Measurements from ENCODE around the gene MYH8. TPM values are rescaled to one million over a fixed set of nuclear protein-coding genes. Genes with fewer than 3 reads are reported as not detected.

Gene MYH8
- under 1 TPM in 6 of 7 donors, not detected in 1; 0.11 to 0.54 (median 0.22) TPM for total RNA-seq
- polyA plus RNA-seq: under 1 TPM; 0.02 to 0.35 (median 0.11) TPM
- long read RNA-seq, donor 1: 0 reads
- long read RNA-seq, donor 2: 0 reads

GRCh38 chr17:10421900-10422542 lies at the start of gene MYH8:
TSS of gene MYH8 (minus strand) at chr17:10421950. CDS start at chr17:10420227, 1,723 bp downstream.
- no peaks in the 10 kb centered on the region for H3K36me3 ChIP-seq
- H3K4me1 ChIP-seq: no peaks in the 10 kb centered on the region
- H3K9me3 ChIP-seq: no peaks in the 10 kb centered on the region

DNA sequence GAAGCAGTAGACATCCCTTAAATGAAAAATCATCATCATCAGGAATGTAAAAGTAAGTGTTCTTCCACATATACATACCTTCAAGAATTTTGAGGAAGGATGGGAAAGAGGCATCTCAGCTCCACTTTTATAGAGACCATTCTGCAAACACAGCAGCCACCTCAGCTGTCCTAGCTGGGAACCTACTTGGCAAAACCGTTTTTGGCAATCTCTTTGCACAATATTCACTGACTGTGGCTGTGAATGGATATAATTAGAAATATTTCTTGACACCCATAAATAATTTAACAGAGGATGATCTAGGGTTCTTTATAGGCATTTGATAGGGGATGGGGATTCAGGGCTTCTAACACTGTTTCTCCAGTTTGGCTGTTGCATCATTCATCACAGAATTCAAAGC lies 47.7 kb upstream of the MYH8 start, which contains the start of gene MYH4:
TSS of gene MYH4 (minus strand) at position 101 of the 400 bp plus-strand sequence. CDS start 2,814 bp downstream, outside the sequence.
- intact Hi-C loops (cut with DNase I; ENCODE audit: low total_unique reads): no loop called here
- 38 to 64% (median 58%) methylated on average over 1 of the region's 1 CpG for WGBS, 5 donors
- Histone ChIP-seq H3K9me3 (no peaks in the 10 kb centered on the region), H3K4me3 (no peak within 1 kb of the TSS), H3K27ac (no peak within 1 kb of the TSS), H3K4me1 (no peaks in the 10 kb centered on the region), H3K36me3 (no peaks in the 10 kb centered on the region), H3K27me3 (replicated peaks in 1 of 7) (peaks cover 0 to 22% (median 0%) of the 10 kb centered on the region in 7 donors)
- TF ChIP-seq POLR2A (IDR thresholded peaks at IDR 0.05) (no peak), POLR2AphosphoS5 (IDR thresholded peaks at IDR 0.05) (no peak)
- TF ChIP-seq, protein P1, sequence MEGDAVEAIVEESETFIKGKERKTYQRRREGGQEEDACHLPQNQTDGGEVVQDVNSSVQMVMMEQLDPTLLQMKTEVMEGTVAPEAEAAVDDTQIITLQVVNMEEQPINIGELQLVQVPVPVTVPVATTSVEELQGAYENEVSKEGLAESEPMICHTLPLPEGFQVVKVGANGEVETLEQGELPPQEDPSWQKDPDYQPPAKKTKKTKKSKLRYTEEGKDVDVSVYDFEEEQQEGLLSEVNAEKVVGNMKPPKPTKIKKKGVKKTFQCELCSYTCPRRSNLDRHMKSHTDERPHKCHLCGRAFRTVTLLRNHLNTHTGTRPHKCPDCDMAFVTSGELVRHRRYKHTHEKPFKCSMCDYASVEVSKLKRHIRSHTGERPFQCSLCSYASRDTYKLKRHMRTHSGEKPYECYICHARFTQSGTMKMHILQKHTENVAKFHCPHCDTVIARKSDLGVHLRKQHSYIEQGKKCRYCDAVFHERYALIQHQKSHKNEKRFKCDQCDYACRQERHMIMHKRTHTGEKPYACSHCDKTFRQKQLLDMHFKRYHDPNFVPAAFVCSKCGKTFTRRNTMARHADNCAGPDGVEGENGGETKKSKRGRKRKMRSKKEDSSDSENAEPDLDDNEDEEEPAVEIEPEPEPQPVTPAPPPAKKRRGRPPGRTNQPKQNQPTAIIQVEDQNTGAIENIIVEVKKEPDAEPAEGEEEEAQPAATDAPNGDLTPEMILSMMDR (IDR thresholded peaks at IDR 0.05 in 8 of 11, conservative IDR thresholded peaks at IDR 0.05 in 3 of 11): no peak
- no peak for DNase-seq

More at GRCh38 chr17:10421900-10422542, at the start of gene MYH8:
- intact Hi-C loops (cut with DNase I; ENCODE audit: low total_unique reads): no loop called here
- 57 to 73% (median 66%) methylated on average over 7 of the region's 7 CpGs for WGBS, 5 donors
- TF ChIP-seq POLR2AphosphoS5 (IDR thresholded peaks at IDR 0.05) (no peak), POLR2A (IDR thresholded peaks at IDR 0.05) (no peak)
- TF ChIP-seq, protein P1 (IDR thresholded peaks at IDR 0.05 in 8 of 11, conservative IDR thresholded peaks at IDR 0.05 in 3 of 11): no peak
- no peak for DNase-seq
- H3K4me3 ChIP-seq: no peak within 1 kb of the TSS
- no peak within 1 kb of the TSS for H3K27ac ChIP-seq
- H3K27me3 ChIP-seq (replicated peaks in 1 of 7): no peaks in the 10 kb centered on the region

DNA sequence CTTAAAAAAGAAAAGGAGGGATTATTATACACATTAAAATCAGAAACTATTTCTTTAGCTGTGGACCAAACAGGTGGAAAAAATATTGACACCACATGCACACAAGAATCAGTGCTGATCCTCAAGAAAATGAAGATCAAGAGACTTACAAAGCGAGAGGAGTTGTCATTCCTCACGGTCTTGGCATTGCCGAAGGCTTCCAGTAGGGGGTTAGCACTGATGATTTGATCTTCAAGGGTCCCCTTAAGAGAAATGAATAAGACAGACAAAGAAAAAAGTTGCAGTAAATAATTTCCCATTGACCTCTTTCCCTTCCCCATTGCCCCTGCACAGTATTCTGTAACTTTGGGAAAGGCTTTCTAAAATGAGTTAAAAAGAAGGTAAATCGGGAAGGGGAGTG lies 41.7 kb upstream of the MYH8 start:
- Histone ChIP-seq H3K4me1 (no peaks in the 10 kb centered on the region), H3K27me3 (replicated peaks in 1 of 7) (peaks cover 0 to 20% (median 0%) of the 10 kb centered on the region in 7 donors), H3K9me3 (peaks cover 0 to 6% (median 0%) of the 10 kb centered on the region in 8 donors), H3K4me3 (no peak overlapping the region), H3K36me3 (no peaks in the 10 kb centered on the region), H3K27ac (no peak overlapping the region)
- WGBS, 5 donors: 66 to 84% (median 75%) methylated on average over 4 of the region's 4 CpGs
- TF ChIP-seq POLR2A (IDR thresholded peaks at IDR 0.05) (no peak), POLR2AphosphoS5 (IDR thresholded peaks at IDR 0.05) (no peak)
- TF ChIP-seq, protein P1 (IDR thresholded peaks at IDR 0.05 in 8 of 11, conservative IDR thresholded peaks at IDR 0.05 in 3 of 11): no peak
- intact Hi-C loops (cut with DNase I; ENCODE audit: low total_unique reads): no loop called here
- no peak for DNase-seq

- Histone ChIP-seq H3K27me3 (replicated peaks in 1 of 7) (peaks cover 0 to 18% (median 0%) of the 10 kb centered on the region in 7 donors), H3K4me1 (no peaks in the 10 kb centered on the region), H3K9me3 (peaks cover 0 to 6% (median 0%) of the 10 kb centered on the region in 8 donors), H3K4me3 (no peak overlapping the region), H3K36me3 (no peaks in the 10 kb centered on the region), H3K27ac (no peak overlapping the region)
- 84 to 88% (median 86%) methylated on average over 4 of the region's 4 CpGs for WGBS, 5 donors
- TF ChIP-seq POLR2A (IDR thresholded peaks at IDR 0.05) (no peak), POLR2AphosphoS5 (IDR thresholded peaks at IDR 0.05) (no peak)
- TF ChIP-seq, protein P1 (IDR thresholded peaks at IDR 0.05 in 8 of 11, conservative IDR thresholded peaks at IDR 0.05 in 3 of 11): no peak
- DNase-seq: no peak
- intact Hi-C loops (cut with DNase I; ENCODE audit: low total_unique reads): no loop called here
These were observed 38.3 kb upstream of the MYH8 start for GRCh38 chr17:10460062-10460461.

Data from spleen (tissue), 13 donors.